ENCODE data around the gene NHLRC4.

DNA sequence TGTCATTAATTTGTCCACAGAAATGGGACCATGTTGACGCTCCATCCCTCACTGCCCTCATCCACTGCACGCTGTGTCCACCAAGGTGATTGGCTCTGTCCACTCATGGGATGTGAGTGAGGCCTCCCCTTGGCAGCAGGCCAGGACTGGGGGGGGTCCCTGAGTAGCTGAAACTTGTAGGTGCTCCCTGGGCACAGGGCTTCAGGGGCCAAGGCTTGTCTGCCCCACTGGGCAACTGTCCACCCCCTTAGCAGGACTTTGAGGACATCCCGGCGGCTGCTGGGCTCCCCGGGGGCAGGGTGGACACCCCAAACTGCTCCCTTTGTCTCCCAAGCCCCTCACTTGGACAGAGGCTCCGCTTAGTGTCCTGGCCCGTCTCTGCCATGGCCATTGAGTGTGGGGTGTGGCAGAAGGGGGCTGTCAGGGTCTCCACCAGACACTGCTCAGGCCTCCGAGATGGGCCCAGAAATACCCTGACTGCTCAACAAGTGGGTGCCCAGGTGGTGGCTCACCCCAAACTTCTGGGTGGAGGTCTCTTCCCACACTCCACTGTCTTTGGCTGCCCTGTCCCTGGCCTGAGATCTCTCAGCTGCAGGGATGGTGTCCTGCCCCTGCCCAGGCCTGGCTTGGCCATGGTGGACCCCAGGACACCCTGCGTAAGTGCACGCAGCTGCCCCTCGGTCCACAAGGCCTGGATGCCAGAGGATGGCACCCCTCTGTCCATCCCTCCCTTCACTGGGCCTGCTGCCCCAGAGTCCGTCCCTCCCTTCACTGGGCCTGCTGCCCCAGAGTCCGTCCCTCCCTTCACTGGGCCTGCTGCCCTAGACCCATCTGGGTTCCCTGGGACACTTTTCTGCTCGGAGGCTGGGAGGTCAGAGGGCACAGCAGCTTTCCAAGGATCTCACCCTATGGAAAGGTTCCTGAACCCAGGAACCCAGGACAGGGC lies 20.1 kb downstream of the NHLRC4 start:
- TF ChIP-seq, protein P1, sequence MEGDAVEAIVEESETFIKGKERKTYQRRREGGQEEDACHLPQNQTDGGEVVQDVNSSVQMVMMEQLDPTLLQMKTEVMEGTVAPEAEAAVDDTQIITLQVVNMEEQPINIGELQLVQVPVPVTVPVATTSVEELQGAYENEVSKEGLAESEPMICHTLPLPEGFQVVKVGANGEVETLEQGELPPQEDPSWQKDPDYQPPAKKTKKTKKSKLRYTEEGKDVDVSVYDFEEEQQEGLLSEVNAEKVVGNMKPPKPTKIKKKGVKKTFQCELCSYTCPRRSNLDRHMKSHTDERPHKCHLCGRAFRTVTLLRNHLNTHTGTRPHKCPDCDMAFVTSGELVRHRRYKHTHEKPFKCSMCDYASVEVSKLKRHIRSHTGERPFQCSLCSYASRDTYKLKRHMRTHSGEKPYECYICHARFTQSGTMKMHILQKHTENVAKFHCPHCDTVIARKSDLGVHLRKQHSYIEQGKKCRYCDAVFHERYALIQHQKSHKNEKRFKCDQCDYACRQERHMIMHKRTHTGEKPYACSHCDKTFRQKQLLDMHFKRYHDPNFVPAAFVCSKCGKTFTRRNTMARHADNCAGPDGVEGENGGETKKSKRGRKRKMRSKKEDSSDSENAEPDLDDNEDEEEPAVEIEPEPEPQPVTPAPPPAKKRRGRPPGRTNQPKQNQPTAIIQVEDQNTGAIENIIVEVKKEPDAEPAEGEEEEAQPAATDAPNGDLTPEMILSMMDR (IDR thresholded peaks at IDR 0.05): no peak
- no peak for TF ChIP-seq POLR2A (IDR thresholded peaks at IDR 0.05)
